Measurements from ENCODE around the gene PSTPIP2.

The PSTPIP2 gene

GRCh38 chr18:46071653-46072375 lies at the start of gene PSTPIP2:
Gene PSTPIP2 (minus strand): TSS chr18:46072260. CDS start chr18:46072188, 72 bp downstream.
- DNase-seq (ENCODE audit: low read depth), result peak; percentile 71

- no peak for DNase-seq (ENCODE audit: low read depth)
Observed at GRCh38 chr18:46113751-46114150, 41.7 kb upstream of the PSTPIP2 start.

GRCh38 chr18:46110406-46110805 lies 38.3 kb upstream of the PSTPIP2 start:
- no peak for DNase-seq (ENCODE audit: low read depth)

- no peak for DNase-seq (ENCODE audit: low read depth)
Observed at GRCh38 chr18:46109386-46109785, 37.3 kb upstream of the PSTPIP2 start.

- DNase-seq (ENCODE audit: low read depth), result peak; percentile 68
Observed at GRCh38 chr18:46104128-46104911, 32.3 kb upstream of the PSTPIP2 start, which contains the start of gene HAUS1. Gene HAUS1 (plus strand): TSS chr18:46104385. CDS start chr18:46104412, 27 bp downstream.

GRCh38 chr18:46099463-46099862 lies 27.4 kb upstream of the PSTPIP2 start:
- no peak for DNase-seq (ENCODE audit: low read depth)

- DNase-seq (ENCODE audit: low read depth), result no peak
Observed at GRCh38 chr18:46098616-46098933, 26.5 kb upstream of the PSTPIP2 start.

GRCh38 chr18:46097801-46098615 lies 25.9 kb upstream of the PSTPIP2 start, which contains the start of gene ATP5F1A:
Gene ATP5F1A (minus strand): TSS chr18:46098296. CDS start chr18:46098231, 65 bp downstream.
- peak; percentile 87 for DNase-seq (ENCODE audit: low read depth)

GRCh38 chr18:46097431-46097800 lies 25.4 kb upstream of the PSTPIP2 start:
- DNase-seq (ENCODE audit: low read depth), result no peak

- DNase-seq (ENCODE audit: low read depth), result no peak
Observed at GRCh38 chr18:46096651-46097300, 24.7 kb upstream of the PSTPIP2 start.

GRCh38 chr18:46095532-46095931 lies 23.5 kb upstream of the PSTPIP2 start:
- no peak for DNase-seq (ENCODE audit: low read depth)

GRCh38 chr18:46088501-46088900 lies 16.4 kb upstream of the PSTPIP2 start:
- DNase-seq (ENCODE audit: low read depth), result peak; percentile 76

GRCh38 chr18:46084431-46084830 lies 12.4 kb upstream of the PSTPIP2 start:
- DNase-seq (ENCODE audit: low read depth), result no peak

GRCh38 chr18:46080156-46080555 lies 8.1 kb upstream of the PSTPIP2 start:
- no peak for DNase-seq (ENCODE audit: low read depth)

GRCh38 chr18:46079336-46079735 lies 7.3 kb upstream of the PSTPIP2 start:
- DNase-seq (ENCODE audit: low read depth), result no peak

GRCh38 chr18:46073474-46074331 lies 1.6 kb upstream of the PSTPIP2 start:
- DNase-seq (ENCODE audit: low read depth), result peak; percentile 72

- DNase-seq (ENCODE audit: low read depth), result no peak
Observed at GRCh38 chr18:46072959-46073358, 899 bp upstream of the PSTPIP2 start.

- DNase-seq (ENCODE audit: low read depth), result no peak
Observed at GRCh38 chr18:46072376-46072867, 362 bp upstream of the PSTPIP2 start.

- no peak for DNase-seq (ENCODE audit: low read depth)
Observed at GRCh38 chr18:46070815-46071652, 1.0 kb downstream of the PSTPIP2 start.

- no peak for DNase-seq (ENCODE audit: low read depth)
Observed at GRCh38 chr18:46070232-46070631, 1.8 kb downstream of the PSTPIP2 start.

Data from iris pigment epithelial cell (primary cell).